B cell (primary cell): ENCODE results near the gene ALG1L2. TPM values are rescaled to one million over a fixed set of nuclear protein-coding genes. Genes with fewer than 3 reads are reported as not detected.

Source experiments
- ATAC-seq: fragments of 200-7000 bp; cut with Tn5 transposase; one replicate; pipeline ENCODE4 v1.10.0; 2021; ENCODE audit warnings: low read depth, mild to moderate bottlenecking, moderate number of reproducible peaks, moderate library complexity
- CTCF ChIA-PET: fragments of 350-600 bp; sonication (Branson Sonifier 250); formaldehyde crosslinking; loops from one replicate; lab custom pipeline; 2021; ENCODE audit warnings: antibody characterized with exemption, inconsistent platforms; lab: Charles Lee
- POLR2A ChIA-PET: fragments of 350-600 bp; sonication (Branson Sonifier 250); formaldehyde crosslinking; loops from one replicate; lab custom pipeline; 2021; ENCODE audit warnings: antibody characterized with exemption; lab: Charles Lee
- DNase-seq: peaks from one replicate; pipeline ENCODE4 v3.0.0; 2013
- H2AFZ ChIP-seq: 2 replicates; pipeline ENCODE4 v1.6.1; 2012; ENCODE audit warnings: mild to moderate bottlenecking, low read depth, low read length; ENCODE audit not compliant: insufficient read depth, poor library complexity, severe bottlenecking
- H3K27ac ChIP-seq, 2 donors: 1 replicate in 1 of 2; 2 replicates in 1 of 2; pipeline ENCODE4 v1.5.1; 2012 to 2013; ENCODE audit warnings: low read length in 2 of 2, mild to moderate bottlenecking in 2 of 2, moderate library complexity in 1 of 2
- H3K27me3 ChIP-seq, 4 experiments: fragments of 200-600 bp in 1 of 4; sonication (generic) in 1 of 4; replicated peaks in 1 of 4; 1 replicate in 2 of 4; 2 replicates in 2 of 4; pipeline versions ENCODE4 v1.6.1 to v1.7.0; 2013 to 2016; ENCODE audit warnings: low read length in 3 of 4, mild to moderate bottlenecking in 2 of 4, mixed read lengths in 1 of 4, moderate library complexity in 1 of 4; ENCODE audit not compliant: insufficient read depth in 4 of 4, control insufficient read depth in 3 of 4; ENCODE audit errors: control extremely low read depth in 1 of 4
- H3K36me3 ChIP-seq, 2 experiments: replicated peaks in 1 of 2; 1 replicate in 1 of 2; 2 replicates in 1 of 2; pipeline versions ENCODE4 v1.6.1 to v1.7.1; 2013; ENCODE audit warnings: low read length in 1 of 2; ENCODE audit not compliant: insufficient read depth in 2 of 2, control insufficient read depth in 1 of 2; ENCODE audit errors: control extremely low read depth in 1 of 2, extremely low read depth in 1 of 2
- H3K4me1 ChIP-seq, 2 donors: fragments of 200-600 bp in 1 of 2; sonication (generic) in 1 of 2; 1 replicate in 1 of 2; 2 replicates in 1 of 2; pipeline versions ENCODE4 v1.5.1 to v1.6.1; 2013 to 2017; ENCODE audit warnings: low read length in 2 of 2; ENCODE audit not compliant: control insufficient read depth in 2 of 2, insufficient read depth in 2 of 2
- H3K4me2 ChIP-seq: replicated peaks from 2 replicates; pipeline ENCODE3; 2012; ENCODE audit warnings: mild to moderate bottlenecking, low read depth, low read length; ENCODE audit not compliant: poor library complexity, severe bottlenecking
- H3K4me3 ChIP-seq, 5 experiments: fragments of 200-600 bp in 1 of 5; sonication (generic) in 1 of 5; 1 replicate in 3 of 5; 2 replicates in 2 of 5; pipeline versions ENCODE4 v1.5.1 to v1.7.0; 2011 to 2016; ENCODE audit warnings: low read length in 4 of 5, mild to moderate bottlenecking in 4 of 5, low read depth in 2 of 5, control low read depth in 1 of 5, moderate library complexity in 1 of 5; ENCODE audit not compliant: insufficient read depth in 1 of 5; ENCODE audit errors: control extremely low read depth in 1 of 5, extremely low read depth in 1 of 5
- H3K79me2 ChIP-seq: fragments of 200-600 bp; sonication (generic); one replicate; pipeline ENCODE4 v1.6.0; 2016; ENCODE audit warnings: low read length; ENCODE audit not compliant: control insufficient read depth, insufficient read depth
- H3K9ac ChIP-seq: fragments of 200-600 bp; sonication (generic); 2 replicates; pipeline ENCODE4 v1.6.1; 2017; ENCODE audit warnings: mild to moderate bottlenecking, low read length, moderate library complexity
- H3K9me3 ChIP-seq, 3 donors: one replicate each; pipeline versions ENCODE4 v1.6.1 to v1.7.1; 2013; ENCODE audit warnings: low read length in 2 of 3; ENCODE audit not compliant: control insufficient read depth in 2 of 3, insufficient read depth in 1 of 3; ENCODE audit errors: control extremely low read depth in 1 of 3
- H4K20me1 ChIP-seq: 2 replicates; pipeline ENCODE4 v1.6.0; 2012; ENCODE audit warnings: mild to moderate bottlenecking, low read length; ENCODE audit not compliant: insufficient read depth, control insufficient read depth, poor library complexity, severe bottlenecking
- H3K27ac Mint-ChIP-seq: one replicate; pipeline ENCODE4 v1.8.0; 2021; ENCODE audit warnings: mixed read lengths
- H3K27me3 Mint-ChIP-seq: one replicate; pipeline ENCODE4 v1.8.0; 2021; ENCODE audit warnings: mixed read lengths
- H3K4me1 Mint-ChIP-seq: one replicate; pipeline ENCODE4 v1.8.0; 2021; ENCODE audit warnings: mixed read lengths
- H3K4me3 Mint-ChIP-seq: one replicate; pipeline ENCODE4 v1.8.0; 2021; ENCODE audit warnings: mixed read lengths
- H3K9me3 Mint-ChIP-seq: one replicate; pipeline ENCODE4 v1.8.0; 2022; ENCODE audit warnings: mixed read lengths; ENCODE audit not compliant: insufficient read depth
- CTCF ChIP-seq: fragments of 200-600 bp; IDR thresholded peaks from one replicate; pipeline ENCODE4 v1.8.0; 2022; ENCODE audit warnings: antibody characterized with exemption, mild to moderate bottlenecking
- EZH2 ChIP-seq: IDR thresholded peaks from 2 replicates; pipeline ENCODE4 v1.6.1; 2012; ENCODE audit warnings: borderline replicate concordance, low read depth, mild to moderate bottlenecking, moderate library complexity, low read length; ENCODE audit not compliant: insufficient read depth, poor library complexity, severe bottlenecking
- WGBS: methylation state at CpG from one replicate; pipeline ENCODE4 v1.1.5; 2013; ENCODE audit warnings: missing lambda C conversion rate; ENCODE audit not compliant: insufficient coverage; 5-methylcytosine and 5-hydroxymethylcytosine counted together
- intact Hi-C: fragments of 100-400 bp; cut with micrococcal nuclease; formaldehyde crosslinking; loops from one replicate; pipeline ENCODE4 v1.10.0; 2022
- polyA plus RNA-seq: library from polyadenylated mRNA; depleted of rRNA; stranded (reverse); fragments of >200 nt; gene quantifications from 2 replicates; pipeline ENCODE4 v1.2.3, GENCODE V29; 2012
- total RNA-seq, 2 donors: library from RNA; stranded (reverse); fragments of 120-200 nt in 1 of 2; gene quantifications; 1 replicate in 1 of 2; 2 replicates in 1 of 2; pipeline versions ENCODE4 v1.2.3 to v1.2.4, GENCODE V29; 2013 to 2022

ALG1L2 gene
- total and polyA plus RNA-seq, 2 donors (not counting 1 experiment from before 2014, with no cell fraction given), result 8.8 TPM; not detected in 1

GRCh38 chr3:130091958-130092357 lies 10.3 kb downstream of the ALG1L2 start:
- TF ChIP-seq EZH2 (no peak), CTCF (no peak)
- Histone ChIP-seq H3K79me2 (no peaks in the 10 kb centered on the region), H3K9ac (no peak overlapping the region), H3K4me1 (peaks cover 11 to 20% of the 10 kb centered on the region in 2 donors), H3K27ac (no peak overlapping the region), H2AFZ (no peak overlapping the region), H3K36me3 (no peaks in the 10 kb centered on the region), H4K20me1 (no peaks in the 10 kb centered on the region), H3K4me2 (no peak overlapping the region), H3K4me3 (no peak overlapping the region), H3K27me3 (no peaks in the 10 kb centered on the region), H3K9me3 (peaks cover 0 to 3% (median 0%) of the 10 kb centered on the region in 3 donors)
- Mint-ChIP-seq H3K4me1 (peaks cover 25% of the 10 kb centered on the region), H3K27ac (no peak overlapping the region), H3K27me3 (no peaks in the 10 kb centered on the region), H3K4me3 (no peak overlapping the region), H3K9me3 (no peaks in the 10 kb centered on the region)
- DNase-seq (no peak), ATAC-seq (no peak)
- CTCF ChIA-PET, result no interaction called here
- intact Hi-C loops, result loop anchor here (5.0 kb wide), 1 partner anchor 65 kb away; no protein-coding TSS in a partner anchor
- WGBS, result 98% methylated on average over 13 of the region's 14 CpGs
- POLR2A ChIA-PET, result no interaction called here

GRCh38 chr3:130093741-130094391 lies 12.2 kb downstream of the ALG1L2 start:
- H3K27ac Mint-ChIP-seq, result peak overlapping the region; percentile 79
- H3K4me1 Mint-ChIP-seq, result peaks cover 29% of the 10 kb centered on the region
- H3K4me3 ChIP-seq, result peak overlapping the region in 4 of 5 experiments; percentile 10 to 44 (median 41)
- ChIA-PET POLR2A (interaction anchor here (0.9 kb wide), 1 partner anchor 972 kb away, joined by 3 read pairs; no protein-coding TSS in a partner anchor), CTCF (interaction anchor here (0.8 to 2.3 kb wide), 4 partner anchors 12 to 465 kb away, joined by 3 to 9 read pairs (median 3); no protein-coding TSS in a partner anchor)
- H2AFZ ChIP-seq, result peak overlapping the region; percentile 73
- intact Hi-C loops, result loop anchor here (1.0 to 5.0 kb wide), 2 partner anchors 17 to 67 kb away; no protein-coding TSS in a partner anchor
- ATAC-seq, result peak; percentile 63
- H3K9me3 Mint-ChIP-seq, result no peaks in the 10 kb centered on the region
- peak overlapping the region; percentile 72 for H3K4me3 Mint-ChIP-seq
- H3K4me1 ChIP-seq, result peaks cover 11 to 22% of the 10 kb centered on the region in 2 donors
- H3K27me3 ChIP-seq, result no peaks in the 10 kb centered on the region
- H4K20me1 ChIP-seq, result no peaks in the 10 kb centered on the region
- TF ChIP-seq EZH2 (no peak), CTCF (no peak)
- no peaks in the 10 kb centered on the region for H3K79me2 ChIP-seq
- peak overlapping the region in 1 of 2 donors; percentile 41 for H3K27ac ChIP-seq
- peak overlapping the region; percentile 41 for H3K9ac ChIP-seq
- DNase-seq, result peak; percentile 54
- WGBS, result 0% methylated on average over 14 of the region's 16 CpGs
- H3K9me3 ChIP-seq, result no peaks in the 10 kb centered on the region
- no peaks in the 10 kb centered on the region for H3K27me3 Mint-ChIP-seq
- H3K4me2 ChIP-seq, result peak overlapping the region; percentile 68
- H3K36me3 ChIP-seq, result no peaks in the 10 kb centered on the region
